Measurements from ENCODE around the gene VCP.

VCP gene

GRCh38 chr9:35102769-35103659 lies 30.6 kb upstream of the VCP start, which contains the start of gene STOML2:
Gene STOML2, minus strand, starts transcription at chr9:35103131. Its CDS starts 37 bp downstream, at chr9:35103094.
- DNase-seq = peak; percentile 94 to 95

GRCh38 chr9:35102465-35102768 lies 30.0 kb upstream of the VCP start:
- no peak for DNase-seq

- no peak for DNase-seq
Observed at GRCh38 chr9:35097573-35097972, 25.1 kb upstream of the VCP start.

GRCh38 chr9:35096035-35096849 lies 23.8 kb upstream of the VCP start, which contains the start of gene PIGO:
Gene PIGO, minus strand, starts transcription at chr9:35096591. Its CDS starts 1,026 bp downstream, at chr9:35095565.
- DNase-seq = peak; percentile 89 to 91

- no peak for DNase-seq
Observed at GRCh38 chr9:35091536-35091935, 19.1 kb upstream of the VCP start.

- no peak for DNase-seq
Observed at GRCh38 chr9:35089434-35089833, 17.0 kb upstream of the VCP start.

GRCh38 chr9:35085078-35085477 lies 12.7 kb upstream of the VCP start:
- peak in 1 of 2 donors; percentile 19 for DNase-seq

GRCh38 chr9:35079426-35080341 lies 7.3 kb upstream of the VCP start, which contains the start of gene FANCG:
Gene FANCG, minus strand, starts transcription at chr9:35079942. Its CDS starts 418 bp downstream, at chr9:35079524.
- DNase-seq = peak; percentile 80 to 85

- no peak for DNase-seq
Observed at GRCh38 chr9:35079041-35079425, 6.6 kb upstream of the VCP start.

GRCh38 chr9:35078066-35078465 lies 5.6 kb upstream of the VCP start:
- DNase-seq = no peak

- DNase-seq = no peak
Observed at GRCh38 chr9:35076848-35077247, 4.4 kb upstream of the VCP start.

- no peak for DNase-seq
Observed at GRCh38 chr9:35075358-35075757, 2.9 kb upstream of the VCP start.

GRCh38 chr9:35074791-35075190 lies 2.4 kb upstream of the VCP start:
- no peak for DNase-seq

GRCh38 chr9:35074141-35074540 lies 1.7 kb upstream of the VCP start:
- DNase-seq = no peak

- DNase-seq = no peak
Observed at GRCh38 chr9:35073279-35073612, 821 bp upstream of the VCP start.

- DNase-seq = peak; percentile 74 to 81
Observed at GRCh38 chr9:35071814-35072460, 488 bp downstream of the VCP start.

GRCh38 chr9:35070823-35071813 lies 1.3 kb downstream of the VCP start:
- DNase-seq = no peak

GRCh38 chr9:35069020-35069419 lies 3.4 kb downstream of the VCP start:
- no peak for DNase-seq

- DNase-seq = no peak
Observed at GRCh38 chr9:35067056-35067455, 5.4 kb downstream of the VCP start.

GRCh38 chr9:35060548-35061207 lies 11.7 kb downstream of the VCP start:
- DNase-seq = no peak
